OCI-LY3 (cell line): ENCODE data around the gene MOSPD3.

Source experiments
- EZH2phosphoT487 ChIP-seq: fragments of 200-600 bp; shearing (Covaris generic); IDR thresholded peaks from 2 replicates; pipeline ENCODE4 v1.6.1; 2018; ENCODE audit warnings: antibody characterized with exemption, mixed run types, low read depth
- TF ChIP-seq, protein P1 (sequence below): fragments of 200-600, 300-600 bp; sonication (generic); IDR thresholded peaks from 2 replicates; pipeline ENCODE4 v1.5.1; 2014; ENCODE audit warnings: antibody characterized with exemption, low read length, low read depth

DNA sequence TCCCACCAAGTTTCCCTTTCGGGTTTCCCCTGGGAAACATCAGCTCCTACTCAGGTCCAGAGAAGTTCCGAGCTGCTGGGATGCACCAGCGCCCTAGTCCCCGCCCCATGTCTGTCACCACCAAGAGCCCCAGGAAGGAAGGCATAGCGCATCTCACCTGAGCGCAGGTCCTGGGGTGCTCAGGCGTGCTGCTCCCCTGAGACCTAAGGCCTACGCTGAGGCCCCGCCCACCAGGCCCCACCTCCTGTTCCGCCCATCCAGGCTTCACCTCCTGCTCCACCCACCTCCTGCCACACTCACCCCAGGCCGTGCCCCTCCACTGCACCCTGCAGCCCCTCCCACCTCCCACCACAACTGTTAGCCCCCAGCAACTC is 30.2 kb downstream of the MOSPD3 start:
- TF ChIP-seq, protein P1, sequence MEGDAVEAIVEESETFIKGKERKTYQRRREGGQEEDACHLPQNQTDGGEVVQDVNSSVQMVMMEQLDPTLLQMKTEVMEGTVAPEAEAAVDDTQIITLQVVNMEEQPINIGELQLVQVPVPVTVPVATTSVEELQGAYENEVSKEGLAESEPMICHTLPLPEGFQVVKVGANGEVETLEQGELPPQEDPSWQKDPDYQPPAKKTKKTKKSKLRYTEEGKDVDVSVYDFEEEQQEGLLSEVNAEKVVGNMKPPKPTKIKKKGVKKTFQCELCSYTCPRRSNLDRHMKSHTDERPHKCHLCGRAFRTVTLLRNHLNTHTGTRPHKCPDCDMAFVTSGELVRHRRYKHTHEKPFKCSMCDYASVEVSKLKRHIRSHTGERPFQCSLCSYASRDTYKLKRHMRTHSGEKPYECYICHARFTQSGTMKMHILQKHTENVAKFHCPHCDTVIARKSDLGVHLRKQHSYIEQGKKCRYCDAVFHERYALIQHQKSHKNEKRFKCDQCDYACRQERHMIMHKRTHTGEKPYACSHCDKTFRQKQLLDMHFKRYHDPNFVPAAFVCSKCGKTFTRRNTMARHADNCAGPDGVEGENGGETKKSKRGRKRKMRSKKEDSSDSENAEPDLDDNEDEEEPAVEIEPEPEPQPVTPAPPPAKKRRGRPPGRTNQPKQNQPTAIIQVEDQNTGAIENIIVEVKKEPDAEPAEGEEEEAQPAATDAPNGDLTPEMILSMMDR, result no peak
- no peak for TF ChIP-seq EZH2phosphoT487
